Liver (tissue), 3 donors: ENCODE measurements around the gene NFYB.

ENCODE experiments used
- EGR1 ChIP-seq, 2 donors: IDR thresholded peaks; 2 replicates each; pipeline ENCODE4 v1.6.1; 2016 to 2018; ENCODE audit warnings: antibody characterized with exemption in 2 of 2, low read depth in 2 of 2
- FOXA1 ChIP-seq: IDR thresholded peaks from 2 replicates; pipeline ENCODE4 v1.6.1; 2016; ENCODE audit warnings: antibody characterized with exemption
- GABPA ChIP-seq, 2 donors: IDR thresholded peaks in 1 of 2; conservative IDR thresholded peaks in 1 of 2; 2 replicates each; pipeline ENCODE4 v1.6.1; 2016; ENCODE audit warnings: antibody characterized with exemption in 2 of 2, mild to moderate bottlenecking in 1 of 2, moderate library complexity in 1 of 2
- HNF4G ChIP-seq: IDR thresholded peaks from 2 replicates; pipeline ENCODE4 v1.6.1; 2016; ENCODE audit warnings: antibody characterized with exemption
- RAD21 ChIP-seq, 2 donors: IDR thresholded peaks; 2 replicates each; pipeline ENCODE4 v1.6.1; 2016; ENCODE audit warnings: antibody characterized with exemption in 2 of 2, mild to moderate bottlenecking in 2 of 2
- SP1 ChIP-seq: IDR thresholded peaks from 2 replicates; pipeline ENCODE4 v1.6.1; 2018; ENCODE audit warnings: antibody characterized with exemption, mild to moderate bottlenecking
- TAF1 ChIP-seq: conservative IDR thresholded peaks from 2 replicates; pipeline ENCODE4 v1.6.1; 2016; ENCODE audit warnings: antibody characterized with exemption, mild to moderate bottlenecking
- YY1 ChIP-seq: IDR thresholded peaks from 2 replicates; pipeline ENCODE4 v1.6.1; 2016; ENCODE audit warnings: antibody characterized with exemption, mild to moderate bottlenecking
- ZBTB33 ChIP-seq: IDR thresholded peaks from 2 replicates; pipeline ENCODE4 v1.6.1; 2016; ENCODE audit warnings: antibody characterized with exemption
- TF ChIP-seq, protein P1 (sequence below): fragments of 150-350 bp; IDR thresholded peaks from 2 replicates; pipeline ENCODE4 v1.5.1; 2017; ENCODE audit warnings: improper control_type of control experiment, low read depth, low read length; ENCODE audit not compliant: missing input control
- TF ChIP-seq, protein P2 (sequence below): IDR thresholded peaks from 2 replicates; pipeline ENCODE4 v1.6.1; 2016; ENCODE audit warnings: antibody characterized with exemption
- TF ChIP-seq, protein P3 (sequence below): IDR thresholded peaks from 2 replicates; pipeline ENCODE4 v1.6.1; 2016; ENCODE audit warnings: antibody characterized with exemption, mild to moderate bottlenecking
- TF ChIP-seq, protein P4 (sequence below): IDR thresholded peaks from 2 replicates; pipeline ENCODE4 v1.6.1; 2016; ENCODE audit warnings: antibody characterized with exemption
- donor health status: healthy.
- donor health status: healthy.

DNA sequence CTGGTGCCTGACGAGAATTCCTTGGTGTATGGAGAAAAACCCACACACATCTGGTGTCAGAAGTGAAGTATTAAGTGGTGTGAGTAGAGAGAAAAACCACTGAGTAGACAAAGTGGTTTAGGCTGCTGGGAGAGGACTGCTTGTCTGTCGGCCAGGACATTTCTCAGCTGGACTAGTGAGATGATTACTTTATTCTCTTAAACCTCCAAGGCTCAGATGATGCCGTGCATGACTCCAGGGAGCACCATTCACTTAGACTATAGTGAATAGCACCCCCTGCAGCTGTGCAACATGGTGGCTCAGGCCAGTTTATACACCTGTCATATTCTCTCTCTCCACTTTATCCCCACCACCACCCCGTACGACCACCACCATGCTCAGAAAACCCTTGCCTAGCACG lies 28.5 kb upstream of the NFYB start:
- TF ChIP-seq RAD21 (IDR thresholded peaks at IDR 0.05) (no peak), TAF1 (no peak), YY1 (no peak), EGR1 (IDR thresholded peaks at IDR 0.05; ENCODE audit: low read depth in 2 of 2) (no peak), ZBTB33 (no peak), GABPA (IDR thresholded peaks at IDR 0.05 in 1 of 2, conservative IDR thresholded peaks at IDR 0.05 in 1 of 2) (no peak), FOXA1 (no peak), HNF4G (no peak), SP1 (no peak)
- TF ChIP-seq, protein P1, sequence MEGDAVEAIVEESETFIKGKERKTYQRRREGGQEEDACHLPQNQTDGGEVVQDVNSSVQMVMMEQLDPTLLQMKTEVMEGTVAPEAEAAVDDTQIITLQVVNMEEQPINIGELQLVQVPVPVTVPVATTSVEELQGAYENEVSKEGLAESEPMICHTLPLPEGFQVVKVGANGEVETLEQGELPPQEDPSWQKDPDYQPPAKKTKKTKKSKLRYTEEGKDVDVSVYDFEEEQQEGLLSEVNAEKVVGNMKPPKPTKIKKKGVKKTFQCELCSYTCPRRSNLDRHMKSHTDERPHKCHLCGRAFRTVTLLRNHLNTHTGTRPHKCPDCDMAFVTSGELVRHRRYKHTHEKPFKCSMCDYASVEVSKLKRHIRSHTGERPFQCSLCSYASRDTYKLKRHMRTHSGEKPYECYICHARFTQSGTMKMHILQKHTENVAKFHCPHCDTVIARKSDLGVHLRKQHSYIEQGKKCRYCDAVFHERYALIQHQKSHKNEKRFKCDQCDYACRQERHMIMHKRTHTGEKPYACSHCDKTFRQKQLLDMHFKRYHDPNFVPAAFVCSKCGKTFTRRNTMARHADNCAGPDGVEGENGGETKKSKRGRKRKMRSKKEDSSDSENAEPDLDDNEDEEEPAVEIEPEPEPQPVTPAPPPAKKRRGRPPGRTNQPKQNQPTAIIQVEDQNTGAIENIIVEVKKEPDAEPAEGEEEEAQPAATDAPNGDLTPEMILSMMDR = no peak
- TF ChIP-seq, protein P2, sequence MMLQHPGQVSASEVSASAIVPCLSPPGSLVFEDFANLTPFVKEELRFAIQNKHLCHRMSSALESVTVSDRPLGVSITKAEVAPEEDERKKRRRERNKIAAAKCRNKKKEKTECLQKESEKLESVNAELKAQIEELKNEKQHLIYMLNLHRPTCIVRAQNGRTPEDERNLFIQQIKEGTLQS = no peak
- TF ChIP-seq, protein P3, sequence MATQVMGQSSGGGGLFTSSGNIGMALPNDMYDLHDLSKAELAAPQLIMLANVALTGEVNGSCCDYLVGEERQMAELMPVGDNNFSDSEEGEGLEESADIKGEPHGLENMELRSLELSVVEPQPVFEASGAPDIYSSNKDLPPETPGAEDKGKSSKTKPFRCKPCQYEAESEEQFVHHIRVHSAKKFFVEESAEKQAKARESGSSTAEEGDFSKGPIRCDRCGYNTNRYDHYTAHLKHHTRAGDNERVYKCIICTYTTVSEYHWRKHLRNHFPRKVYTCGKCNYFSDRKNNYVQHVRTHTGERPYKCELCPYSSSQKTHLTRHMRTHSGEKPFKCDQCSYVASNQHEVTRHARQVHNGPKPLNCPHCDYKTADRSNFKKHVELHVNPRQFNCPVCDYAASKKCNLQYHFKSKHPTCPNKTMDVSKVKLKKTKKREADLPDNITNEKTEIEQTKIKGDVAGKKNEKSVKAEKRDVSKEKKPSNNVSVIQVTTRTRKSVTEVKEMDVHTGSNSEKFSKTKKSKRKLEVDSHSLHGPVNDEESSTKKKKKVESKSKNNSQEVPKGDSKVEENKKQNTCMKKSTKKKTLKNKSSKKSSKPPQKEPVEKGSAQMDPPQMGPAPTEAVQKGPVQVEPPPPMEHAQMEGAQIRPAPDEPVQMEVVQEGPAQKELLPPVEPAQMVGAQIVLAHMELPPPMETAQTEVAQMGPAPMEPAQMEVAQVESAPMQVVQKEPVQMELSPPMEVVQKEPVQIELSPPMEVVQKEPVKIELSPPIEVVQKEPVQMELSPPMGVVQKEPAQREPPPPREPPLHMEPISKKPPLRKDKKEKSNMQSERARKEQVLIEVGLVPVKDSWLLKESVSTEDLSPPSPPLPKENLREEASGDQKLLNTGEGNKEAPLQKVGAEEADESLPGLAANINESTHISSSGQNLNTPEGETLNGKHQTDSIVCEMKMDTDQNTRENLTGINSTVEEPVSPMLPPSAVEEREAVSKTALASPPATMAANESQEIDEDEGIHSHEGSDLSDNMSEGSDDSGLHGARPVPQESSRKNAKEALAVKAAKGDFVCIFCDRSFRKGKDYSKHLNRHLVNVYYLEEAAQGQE = no peak
- TF ChIP-seq, protein P4, sequence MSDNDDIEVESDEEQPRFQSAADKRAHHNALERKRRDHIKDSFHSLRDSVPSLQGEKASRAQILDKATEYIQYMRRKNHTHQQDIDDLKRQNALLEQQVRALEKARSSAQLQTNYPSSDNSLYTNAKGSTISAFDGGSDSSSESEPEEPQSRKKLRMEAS = no peak
